ENCODE results near the gene SH3YL1. TPM values are rescaled to one million over a fixed set of nuclear protein-coding genes. Genes with fewer than 3 reads are reported as not detected.

SH3YL1 gene
- total RNA-seq, 1 experiment from 2014 or later: 97.0 TPM

- BruUV-seq (replicated peaks): no TSS peak
- H3K4me3 Mint-ChIP-seq (ENCODE audit: low read depth, unreplicated experiment): no peak overlapping the region
- TF ChIP-seq CTCF (IDR thresholded peaks at IDR 0.05; ENCODE audit: unreplicated experiment): no peak
- no peaks in the 10 kb centered on the region for H3K4me1 Mint-ChIP-seq (ENCODE audit: low read depth, unreplicated experiment)
- no peaks in the 10 kb centered on the region for H3K27me3 Mint-ChIP-seq (ENCODE audit: unreplicated experiment)
- H3K36me3 Mint-ChIP-seq (ENCODE audit: insufficient read depth, unreplicated experiment): peaks cover 5% of the 10 kb centered on the region
- peaks cover 8% of the 10 kb centered on the region for H3K9me3 Mint-ChIP-seq (ENCODE audit: low read depth, unreplicated experiment)
- CTCF ChIA-PET: no interaction called here
- no peak overlapping the region for H3K27ac Mint-ChIP-seq (ENCODE audit: unreplicated experiment)
- intact Hi-C loops (cut with micrococcal nuclease; ENCODE audit: unreplicated experiment): no loop called here
- DNase-seq: no peak
These were observed 94.1 kb downstream of the SH3YL1 start for GRCh38 chr2:169741-170140.

Other genes starting within 250 kb of the SH3YL1 start
- 17.9 and 20.6 TPM in 2 replicates for gene FAM110C, start 217.5 kb downstream of the SH3YL1 start, total RNA-seq (2022)
- gene ACP1, start 915 bp upstream of the SH3YL1 start, total RNA-seq (2022): 120 and 124 TPM in 2 replicates
- gene ALKAL2, start 24.1 kb upstream of the SH3YL1 start, total RNA-seq (2022): not detected in 2 replicates

All from Calu3 (cell line).